H1 (cell line): Measurements from ENCODE around the gene BCL2L12.

Source experiments
- CEBPB ChIP-seq: IDR thresholded peaks from 2 replicates; pipeline ENCODE4 v1.6.1; 2012; ENCODE audit warnings: low read depth, low read length
- CHD2 ChIP-seq: IDR thresholded peaks from 2 replicates; pipeline ENCODE4 v1.6.1; 2012; ENCODE audit warnings: low read length, improper control_type of control experiment
- EP300 ChIP-seq, 2 experiments: IDR thresholded peaks; 1 replicate in 1 of 2; 2 replicates in 1 of 2; pipeline ENCODE4 v1.6.1; 2011 to 2012; ENCODE audit warnings: low read depth in 2 of 2, low read length in 2 of 2, mild to moderate bottlenecking in 2 of 2, borderline replicate concordance in 1 of 2, inconsistent platforms in 1 of 2, moderate library complexity in 1 of 2
- GABPA ChIP-seq: IDR thresholded peaks from 2 replicates; pipeline ENCODE4 v1.6.1; 2011; ENCODE audit warnings: mild to moderate bottlenecking, low read length, moderate library complexity, borderline replicate concordance; ENCODE audit not compliant: insufficient read depth
- JUND ChIP-seq: IDR thresholded peaks from 2 replicates; pipeline ENCODE4 v1.6.1; 2011; ENCODE audit warnings: mild to moderate bottlenecking, improper control_type of control experiment, low read length
- POLR2A ChIP-seq, 2 experiments: IDR thresholded peaks; 1 replicate in 1 of 2; 2 replicates in 1 of 2; pipeline ENCODE4 v1.6.1; 2011; ENCODE audit warnings: low read depth in 2 of 2, low read length in 2 of 2, mild to moderate bottlenecking in 2 of 2; ENCODE audit errors: control extremely low read depth in 1 of 2
- POLR2AphosphoS5 ChIP-seq: IDR thresholded peaks from 2 replicates; pipeline ENCODE4 v1.6.1; 2011; ENCODE audit warnings: low read depth, low read length
- RXRA ChIP-seq: IDR thresholded peaks from 2 replicates; pipeline ENCODE4 v1.6.1; 2011; ENCODE audit warnings: low read depth, mild to moderate bottlenecking, low read length, moderate library complexity; ENCODE audit not compliant: insufficient read depth
- SRF ChIP-seq: IDR thresholded peaks from 2 replicates; pipeline ENCODE4 v1.6.1; 2011; ENCODE audit warnings: mild to moderate bottlenecking, low read depth, low read length, moderate library complexity
- TAF1 ChIP-seq: IDR thresholded peaks from 2 replicates; pipeline ENCODE4 v1.6.1; 2011; ENCODE audit warnings: mild to moderate bottlenecking, low read depth, low read length
- TAF7 ChIP-seq: optimal IDR thresholded peaks from 2 replicates; pipeline ENCODE3; 2011; ENCODE audit warnings: low read depth, mild to moderate bottlenecking, inconsistent platforms, low read length, moderate library complexity, borderline replicate concordance
- TBP ChIP-seq: IDR thresholded peaks from 2 replicates; pipeline ENCODE4 v1.6.1; 2011; ENCODE audit warnings: low read depth, low read length, improper control_type of control experiment
- TF ChIP-seq, protein P1 (sequence below), 3 experiments: IDR thresholded peaks; 1 replicate in 2 of 3; 2 replicates in 1 of 3; pipeline versions ENCODE4 v1.5.1 to v1.6.1; 2011; ENCODE audit warnings: low read length in 3 of 3, mild to moderate bottlenecking in 3 of 3, inconsistent platforms in 2 of 3, low read depth in 1 of 3, moderate library complexity in 1 of 3; ENCODE audit not compliant: insufficient read depth in 1 of 3; ENCODE audit errors: control extremely low read depth in 1 of 3
- TF ChIP-seq, protein P2 (sequence below): IDR thresholded peaks from 2 replicates; pipeline ENCODE4 v1.6.1; 2012; ENCODE audit warnings: inconsistent platforms

DNA sequence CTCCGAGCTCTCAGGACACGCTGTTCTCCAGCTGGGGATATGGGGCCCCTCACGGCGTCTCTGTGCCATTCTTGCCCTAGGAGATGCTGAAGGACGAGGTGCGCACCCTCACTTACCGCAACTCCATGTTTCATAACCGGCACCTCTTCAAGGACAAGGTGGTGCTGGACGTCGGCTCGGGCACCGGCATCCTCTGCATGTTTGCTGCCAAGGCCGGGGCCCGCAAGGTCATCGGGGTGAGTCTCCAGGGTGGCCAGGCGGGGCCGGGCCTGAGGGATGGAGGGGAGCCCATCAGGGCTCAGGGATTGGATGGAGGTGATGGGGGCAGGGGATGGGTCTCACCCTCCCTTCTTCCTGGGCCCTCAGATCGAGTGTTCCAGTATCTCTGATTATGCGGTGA is 16.1 kb downstream of the BCL2L12 start:
- TF ChIP-seq TAF7 (no peak), POLR2A (IDR thresholded peaks at IDR 0.05; ENCODE audit: control extremely low read depth in 1 of 2, low read depth in 2 of 2, low read length in 2 of 2) (no peak), TAF1 (no peak), GABPA (no peak), RXRA (no peak), SRF (no peak), CHD2 (no peak), CEBPB (no peak), JUND (no peak), EP300 (IDR thresholded peaks at IDR 0.05; ENCODE audit: borderline replicate concordance in 1 of 2, low read depth in 2 of 2, low read length in 2 of 2) (no peak), POLR2AphosphoS5 (peak; percentile 26; the same call in 1 of the 2 replicates), TBP (no peak)
- TF ChIP-seq, protein P1, sequence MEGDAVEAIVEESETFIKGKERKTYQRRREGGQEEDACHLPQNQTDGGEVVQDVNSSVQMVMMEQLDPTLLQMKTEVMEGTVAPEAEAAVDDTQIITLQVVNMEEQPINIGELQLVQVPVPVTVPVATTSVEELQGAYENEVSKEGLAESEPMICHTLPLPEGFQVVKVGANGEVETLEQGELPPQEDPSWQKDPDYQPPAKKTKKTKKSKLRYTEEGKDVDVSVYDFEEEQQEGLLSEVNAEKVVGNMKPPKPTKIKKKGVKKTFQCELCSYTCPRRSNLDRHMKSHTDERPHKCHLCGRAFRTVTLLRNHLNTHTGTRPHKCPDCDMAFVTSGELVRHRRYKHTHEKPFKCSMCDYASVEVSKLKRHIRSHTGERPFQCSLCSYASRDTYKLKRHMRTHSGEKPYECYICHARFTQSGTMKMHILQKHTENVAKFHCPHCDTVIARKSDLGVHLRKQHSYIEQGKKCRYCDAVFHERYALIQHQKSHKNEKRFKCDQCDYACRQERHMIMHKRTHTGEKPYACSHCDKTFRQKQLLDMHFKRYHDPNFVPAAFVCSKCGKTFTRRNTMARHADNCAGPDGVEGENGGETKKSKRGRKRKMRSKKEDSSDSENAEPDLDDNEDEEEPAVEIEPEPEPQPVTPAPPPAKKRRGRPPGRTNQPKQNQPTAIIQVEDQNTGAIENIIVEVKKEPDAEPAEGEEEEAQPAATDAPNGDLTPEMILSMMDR (IDR thresholded peaks at IDR 0.05; ENCODE audit: control extremely low read depth in 1 of 3, insufficient read depth in 1 of 3, low read depth in 1 of 3, low read length in 3 of 3), result no peak
- TF ChIP-seq, protein P2, sequence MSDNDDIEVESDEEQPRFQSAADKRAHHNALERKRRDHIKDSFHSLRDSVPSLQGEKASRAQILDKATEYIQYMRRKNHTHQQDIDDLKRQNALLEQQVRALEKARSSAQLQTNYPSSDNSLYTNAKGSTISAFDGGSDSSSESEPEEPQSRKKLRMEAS, result no peak
